IMR-90 (cell line): ENCODE data around the gene PCIF1. TPM values are rescaled to one million over a fixed set of nuclear protein-coding genes. Genes with fewer than 3 reads are reported as not detected.
"Not testable (repeated sequence)": the region's sequence is repeated elsewhere in the genome, so short reads cannot be mapped to it uniquely, and the experiment has no call there.

ENCODE experiments used
- ATAC-seq: fragments of 200-7000 bp; cut with Tn5 transposase; 2 replicates; pipeline ENCODE4 v1.9.1; 2020; ENCODE audit warnings: low read depth, mild to moderate bottlenecking, moderate library complexity
- BruUV-seq: library from RNA; stranded (reverse); fragments of 400-500 nt; replicated peaks from 2 replicates; lab custom pipeline; 2021; lab: Mats Ljungman, UMichigan
- CTCF ChIA-PET: fragments of 300-600 bp; formaldehyde crosslinking; extraction: SDS; loops from one replicate; lab custom pipeline; 2021; ENCODE audit warnings: antibody characterized with exemption; lab: Yijun Ruan, JAX
- POLR2A ChIA-PET: fragments of 300-600 bp; sonication (Branson Sonifier 250); formaldehyde crosslinking; loops from one replicate; lab custom pipeline; 2022; ENCODE audit warnings: antibody characterized with exemption; ENCODE audit not compliant: unreplicated experiment; lab: Charles Lee
- DNase-seq: peaks from one replicate; pipeline ENCODE4 v3.0.0; 2013
- H2AFZ ChIP-seq: replicated peaks from 2 replicates; pipeline ENCODE3; 2013; ENCODE audit warnings: low read length, mild to moderate bottlenecking; ENCODE audit not compliant: poor library complexity
- H2AK5ac ChIP-seq: 2 replicates; pipeline ENCODE4 v1.6.1; 2013; ENCODE audit warnings: low read depth, low read length, inconsistent platforms
- H2AK9ac ChIP-seq: replicated peaks from 2 replicates; pipeline ENCODE3; 2013; ENCODE audit warnings: mild to moderate bottlenecking, low read depth, low read length, moderate library complexity; ENCODE audit not compliant: poor library complexity
- H2BK120ac ChIP-seq: 2 replicates; pipeline ENCODE4 v1.6.1; 2013; ENCODE audit warnings: low read depth, low read length, inconsistent platforms
- H2BK15ac ChIP-seq: 3 replicates; pipeline ENCODE4 v1.6.1; 2013; ENCODE audit warnings: low read depth, low read length, inconsistent platforms
- H2BK20ac ChIP-seq: 2 replicates; pipeline ENCODE4 v1.6.1; 2013; ENCODE audit warnings: low read depth, mild to moderate bottlenecking, inconsistent platforms, low read length, moderate library complexity
- H2BK5ac ChIP-seq: 2 replicates; pipeline ENCODE4 v1.6.1; 2013; ENCODE audit warnings: mild to moderate bottlenecking, low read depth, low read length, inconsistent platforms; ENCODE audit not compliant: poor library complexity, severe bottlenecking
- H3K14ac ChIP-seq: replicated peaks from 2 replicates; pipeline ENCODE4 v1.6.1; 2013; ENCODE audit warnings: low read depth, low read length, inconsistent platforms
- H3K18ac ChIP-seq: 2 replicates; pipeline ENCODE4 v1.6.1; 2013; ENCODE audit warnings: low read depth, low read length, control low read depth
- H3K23ac ChIP-seq: 2 replicates; pipeline ENCODE4 v1.6.1; 2013; ENCODE audit warnings: low read depth, low read length, inconsistent platforms
- H3K27ac ChIP-seq: 2 replicates; pipeline ENCODE4 v1.5.1; 2013; ENCODE audit warnings: mild to moderate bottlenecking, control low read depth, low read length; ENCODE audit not compliant: insufficient read depth
- H3K27me3 ChIP-seq: 2 replicates; pipeline ENCODE4 v1.6.1; 2013; ENCODE audit warnings: low read length; ENCODE audit not compliant: control insufficient read depth, insufficient read depth
- H3K36me3 ChIP-seq: 2 replicates; pipeline ENCODE4 v1.6.1; 2013; ENCODE audit warnings: low read length, mixed read lengths; ENCODE audit not compliant: control insufficient read depth, insufficient read depth
- H3K4ac ChIP-seq: 2 replicates; pipeline ENCODE4 v1.6.1; 2013; ENCODE audit warnings: low read depth, low read length, inconsistent platforms
- H3K4me1 ChIP-seq: 2 replicates; pipeline ENCODE4 v1.6.1; 2013; ENCODE audit warnings: low read length, mixed read lengths; ENCODE audit not compliant: control insufficient read depth, insufficient read depth
- H3K4me2 ChIP-seq: 2 replicates; pipeline ENCODE4 v1.6.1; 2013; ENCODE audit warnings: low read depth, mild to moderate bottlenecking, control low read depth, low read length, moderate library complexity
- H3K4me3 ChIP-seq: 2 replicates; pipeline ENCODE4 v1.5.1; 2013; ENCODE audit warnings: low read depth, mild to moderate bottlenecking, control low read depth, low read length, moderate library complexity; ENCODE audit not compliant: insufficient read depth
- H3K56ac ChIP-seq: 2 replicates; pipeline ENCODE4 v1.6.1; 2013; ENCODE audit warnings: low read length, inconsistent platforms; ENCODE audit not compliant: insufficient read depth; ENCODE audit errors: extremely low read depth
- H3K79me1 ChIP-seq, 2 experiments: 2 replicates each; pipeline ENCODE4 v1.6.1; 2013; ENCODE audit warnings: low read length in 2 of 2, inconsistent platforms in 1 of 2, low read depth in 1 of 2
- H3K9ac ChIP-seq: 2 replicates; pipeline ENCODE4 v1.6.1; 2013; ENCODE audit warnings: low read depth, low read length, control low read depth
- H3K9me1 ChIP-seq: 2 replicates; pipeline ENCODE4 v1.6.1; 2013; ENCODE audit warnings: low read length, inconsistent platforms; ENCODE audit not compliant: insufficient read depth
- H3K9me3 ChIP-seq: 2 replicates; pipeline ENCODE4 v1.6.1; 2013; ENCODE audit warnings: low read length; ENCODE audit not compliant: control insufficient read depth, insufficient read depth
- H4K20me1 ChIP-seq: 2 replicates; pipeline ENCODE4 v1.6.1; 2013; ENCODE audit warnings: low read length, inconsistent platforms; ENCODE audit not compliant: insufficient read depth
- H4K5ac ChIP-seq: 2 replicates; pipeline ENCODE4 v1.6.1; 2013; ENCODE audit warnings: mild to moderate bottlenecking, low read depth, low read length, control low read depth
- H4K8ac ChIP-seq, 2 experiments: 2 replicates each; pipeline ENCODE4 v1.6.1; 2013; ENCODE audit warnings: low read depth in 2 of 2, low read length in 2 of 2, control low read depth in 1 of 2, inconsistent platforms in 1 of 2
- H4K91ac ChIP-seq: 2 replicates; pipeline ENCODE4 v1.6.1; 2013; ENCODE audit warnings: low read depth, low read length, inconsistent platforms; ENCODE audit not compliant: insufficient read depth
- USF2 ChIP-seq: fragments of 150-350 bp; IDR thresholded peaks from 2 replicates; pipeline ENCODE4 v1.6.1; 2017; ENCODE audit warnings: mild to moderate bottlenecking, antibody characterized with exemption, low read length, low read depth
- WGBS, 2 experiments: methylation state at CpG; one replicate each; pipeline versions ENCODE4 v1.1.5 to v1.1.7; 2013; ENCODE audit warnings: missing lambda C conversion rate in 2 of 2; ENCODE audit not compliant: insufficient read length in 1 of 2; ENCODE audit errors: extremely low coverage in 2 of 2; 5-methylcytosine and 5-hydroxymethylcytosine counted together
- dilution Hi-C: fragments of 300-500 bp; cut with HindIII; formaldehyde crosslinking; loops from one replicate; pipeline ENCODE4 v1.14.3; 2018; ENCODE audit warnings: low sequenced_read_pairs; ENCODE audit not compliant: unreplicated experiment
- in situ Hi-C: fragments of 300-500 bp; cut with MboI; formaldehyde crosslinking; loops from 3 replicates; pipeline ENCODE4 v1.14.3; 2019; ENCODE audit warnings: low sequenced_read_pairs, inconsistent platforms, mixed read lengths
- intact Hi-C: fragments of 100-400 bp; cut with micrococcal nuclease; formaldehyde crosslinking; loops from 2 replicates; pipeline ENCODE4 v1.10.0; 2022
- polyA plus RNA-seq, 3 experiments: library from polyadenylated mRNA; depleted of rRNA; stranded (reverse); fragments of >200 nt; gene quantifications; 2 replicates each; pipeline ENCODE4 v1.2.3, GENCODE V29; 2012; ENCODE audit warnings: low replicate concordance in 1 of 3
- total RNA-seq: library from RNA; depleted of rRNA; stranded (reverse); fragments of >200 nt; gene quantifications from 2 replicates; pipeline ENCODE4 v1.2.3, GENCODE V29; 2012

The PCIF1 gene
- total and polyA plus RNA-seq, 2 of the 4 experiments (the other 2 are of a cell fraction), result 5.4 to 18.3 TPM

- TF ChIP-seq USF2, result no peak
These were observed 7.2 kb upstream of the PCIF1 start (continued) for GRCh38 chr20:45927071-45927878.

GRCh38 chr20:45931680-45932079, 2.8 kb upstream of the PCIF1 start:
- H2BK5ac ChIP-seq, H4K91ac ChIP-seq, H4K5ac ChIP-seq, H2AK5ac ChIP-seq, H4K8ac ChIP-seq, H3K9me1 ChIP-seq, POLR2A ChIA-PET, H3K14ac ChIP-seq, in situ Hi-C loops, H3K27ac ChIP-seq, H3K4ac ChIP-seq, DNase-seq, H2BK15ac ChIP-seq, H3K18ac ChIP-seq, BruUV-seq, H3K56ac ChIP-seq, H2BK20ac ChIP-seq, H3K4me3 ChIP-seq, H3K27me3 ChIP-seq, H3K9ac ChIP-seq, H2AK9ac ChIP-seq, H3K23ac ChIP-seq, H3K36me3 ChIP-seq, dilution Hi-C loops, H3K4me1 ChIP-seq, H3K9me3 ChIP-seq, H3K4me2 ChIP-seq, H2BK120ac ChIP-seq, ATAC-seq, H2AFZ ChIP-seq, CTCF ChIA-PET: not testable (repeated sequence)
- intact Hi-C loops, result loop anchor here (10.0 kb wide), 1 partner anchor 97 kb away; the partner anchor contains the start of gene SNX21
- Histone ChIP-seq H3K79me1 (peaks cover 22 to 49% of the 10 kb centered on the region in 2 experiments), H4K20me1 (peaks cover 19% of the 10 kb centered on the region)
- 96% methylated on average over 11 of the region's 17 CpGs; no CpG with 5 or more reads in 1 of the 2 experiments for WGBS, 2 experiments
